Spinal cord (tissue), 10 donors: ENCODE results near the gene MAP7D2. TPM values are rescaled to one million over a fixed set of nuclear protein-coding genes. Genes with fewer than 3 reads are reported as not detected.

Experiments used
- DNase-seq, 6 donors: peaks; one replicate each; pipeline versions ENCODE4 v3.0.0 to v3.0.0-alpha.2; 2013 to 2015; ENCODE audit warnings: low spot score in 6 of 6, low read depth in 4 of 6
- H3K27ac ChIP-seq: one replicate; pipeline ENCODE4 v1.5.1; 2013; ENCODE audit warnings: low read depth, low read length, control low read depth
- H3K27me3 ChIP-seq: one replicate; pipeline ENCODE4 v1.6.1; 2013; ENCODE audit warnings: low read length; ENCODE audit not compliant: control insufficient read depth, insufficient read depth
- H3K36me3 ChIP-seq: one replicate; pipeline ENCODE4 v1.6.1; 2013; ENCODE audit warnings: low read length; ENCODE audit not compliant: control insufficient read depth, insufficient read depth
- H3K4me1 ChIP-seq: one replicate; pipeline ENCODE4 v1.6.1; 2013; ENCODE audit warnings: low read length; ENCODE audit not compliant: control insufficient read depth, insufficient read depth
- H3K4me3 ChIP-seq: one replicate; pipeline ENCODE4 v1.5.1; 2013; ENCODE audit warnings: low read depth, low read length, control low read depth
- H3K9me3 ChIP-seq: one replicate; pipeline ENCODE4 v1.6.1; 2013; ENCODE audit warnings: low read length; ENCODE audit not compliant: control insufficient read depth, insufficient read depth
- WGBS: methylation state at CpG from one replicate; pipeline ENCODE4 v1.1.5; 2013; ENCODE audit warnings: missing lambda C conversion rate; ENCODE audit not compliant: insufficient coverage; 5-methylcytosine and 5-hydroxymethylcytosine counted together
- polyA plus RNA-seq, 2 donors: library from polyadenylated mRNA; unstranded; fragments of 120-200 nt; gene quantifications; one replicate each; pipeline ENCODE4 v1.2.1, GENCODE V29; 2013; ENCODE audit not compliant: insufficient read length in 2 of 2
- total RNA-seq, 2 donors: library from RNA; depleted of rRNA in 1 of 2; stranded (reverse); fragments of 120-200 nt in 1 of 2; fragments of >200 nt in 1 of 2; gene quantifications; one replicate each; pipeline versions ENCODE4 v1.2.3 to v1.2.4, GENCODE V29; 2013 to 2014
- donor health status: healthy.

The MAP7D2 gene
- total and polyA plus RNA-seq, 4 donors, result 8.2 to 38.5 (median 31.6) TPM

GRCh38 chrX:20028588-20028987 lies 88.1 kb downstream of the MAP7D2 start:
- no peaks in the 10 kb centered on the region for H3K4me1 ChIP-seq
- 69% methylated on average over 3 of the region's 8 CpGs for WGBS
- H3K36me3 ChIP-seq, result no peaks in the 10 kb centered on the region
- peaks cover 33% of the 10 kb centered on the region for H3K27me3 ChIP-seq
- H3K4me3 ChIP-seq, result no peak overlapping the region
- no peak for DNase-seq
- no peaks in the 10 kb centered on the region for H3K9me3 ChIP-seq
- H3K27ac ChIP-seq, result no peak overlapping the region

- H3K36me3 ChIP-seq, result no peaks in the 10 kb centered on the region
- H3K27me3 ChIP-seq, result peaks cover 29% of the 10 kb centered on the region
- no peak overlapping the region for H3K4me3 ChIP-seq
- DNase-seq, result no peak
- no peaks in the 10 kb centered on the region for H3K9me3 ChIP-seq
- no peaks in the 10 kb centered on the region for H3K4me1 ChIP-seq
- H3K27ac ChIP-seq, result no peak overlapping the region
- WGBS, result 63% methylated on average over 1 of the region's 2 CpGs
These were observed 90.4 kb downstream of the MAP7D2 start for GRCh38 chrX:20026278-20026677.

GRCh38 chrX:20019672-20020365 lies 96.9 kb downstream of the MAP7D2 start:
- no peak overlapping the region for H3K4me3 ChIP-seq
- no peaks in the 10 kb centered on the region for H3K9me3 ChIP-seq
- H3K36me3 ChIP-seq, result no peaks in the 10 kb centered on the region
- H3K27me3 ChIP-seq, result peaks cover 28% of the 10 kb centered on the region
- 73% methylated on average over 6 of the region's 6 CpGs for WGBS
- H3K27ac ChIP-seq, result no peak overlapping the region
- no peaks in the 10 kb centered on the region for H3K4me1 ChIP-seq
- DNase-seq, result no peak

- H3K27me3 ChIP-seq, result peaks cover 20% of the 10 kb centered on the region
- H3K27ac ChIP-seq, result no peak overlapping the region
- no peak overlapping the region for H3K4me3 ChIP-seq
- no peaks in the 10 kb centered on the region for H3K36me3 ChIP-seq
- no peaks in the 10 kb centered on the region for H3K9me3 ChIP-seq
- no peaks in the 10 kb centered on the region for H3K4me1 ChIP-seq
- no peak for DNase-seq
- no CpG with 5 or more reads among the region's 2 CpGs for WGBS
These were observed 100.1 kb downstream of the MAP7D2 start for GRCh38 chrX:20016616-20016945.

GRCh38 chrX:20015945-20016615 lies 100.6 kb downstream of the MAP7D2 start:
- no peak for DNase-seq
- 71% methylated on average over 7 of the region's 9 CpGs for WGBS

GRCh38 chrX:20015422-20015821 lies 101.3 kb downstream of the MAP7D2 start:
- DNase-seq, result no peak
- H3K9me3 ChIP-seq, result no peaks in the 10 kb centered on the region
- no peaks in the 10 kb centered on the region for H3K36me3 ChIP-seq
- H3K27me3 ChIP-seq, result peaks cover 14% of the 10 kb centered on the region
- no peaks in the 10 kb centered on the region for H3K4me1 ChIP-seq
- H3K27ac ChIP-seq, result no peak overlapping the region
- no CpG with 5 or more reads among the region's 1 CpG for WGBS
- H3K4me3 ChIP-seq, result no peak overlapping the region

More at GRCh38 chrX:20015945-20016615, 100.6 kb downstream of the MAP7D2 start:
- Histone ChIP-seq H3K4me3 (no peak overlapping the region), H3K27ac (no peak overlapping the region), H3K4me1 (no peaks in the 10 kb centered on the region), H3K36me3 (no peaks in the 10 kb centered on the region), H3K27me3 (peaks cover 21% of the 10 kb centered on the region), H3K9me3 (no peaks in the 10 kb centered on the region)

- no peak for DNase-seq
- 67% methylated on average over 1 of the region's 4 CpGs for WGBS
- no peaks in the 10 kb centered on the region for H3K9me3 ChIP-seq
- no peaks in the 10 kb centered on the region for H3K4me1 ChIP-seq
- H3K36me3 ChIP-seq, result no peaks in the 10 kb centered on the region
- no peak overlapping the region for H3K4me3 ChIP-seq
- H3K27ac ChIP-seq, result no peak overlapping the region
- peaks cover 18% of the 10 kb centered on the region for H3K27me3 ChIP-seq
These were observed 105.1 kb downstream of the MAP7D2 start for GRCh38 chrX:20011608-20012007.

- no peaks in the 10 kb centered on the region for H3K36me3 ChIP-seq
- H3K4me3 ChIP-seq, result no peak overlapping the region
- no peaks in the 10 kb centered on the region for H3K9me3 ChIP-seq
- DNase-seq, result no peak
- 94% methylated on average over 4 of the region's 7 CpGs for WGBS
- H3K27ac ChIP-seq, result no peak overlapping the region
- peaks cover 13% of the 10 kb centered on the region for H3K27me3 ChIP-seq
- no peaks in the 10 kb centered on the region for H3K4me1 ChIP-seq
These were observed 108.6 kb downstream of the MAP7D2 start for GRCh38 chrX:20007962-20008622.

- Histone ChIP-seq H3K27me3 (peaks cover 12% of the 10 kb centered on the region), H3K4me1 (no peaks in the 10 kb centered on the region), H3K36me3 (no peaks in the 10 kb centered on the region), H3K27ac (no peak overlapping the region), H3K4me3 (no peak overlapping the region), H3K9me3 (no peaks in the 10 kb centered on the region)
- DNase-seq, result no peak
- whole genome bisulfite sequencing, result 92% methylated on average over 2 of the region's 2 CpGs
These were observed 110.8 kb downstream of the MAP7D2 start for GRCh38 chrX:20005883-20006282.
